Measurements from ENCODE around the gene SRPK2. TPM values are rescaled to one million over a fixed set of nuclear protein-coding genes. Genes with fewer than 3 reads are reported as not detected.

Gene SRPK2
- polyA plus RNA-seq, 4 donors, result 50.4 to 52.5 (median 51.7) TPM

GRCh38 chr7:105229641-105230040 is 159.1 kb downstream of the SRPK2 start:
- no peak for DNase-seq (ENCODE audit: low read depth in 4 of 4, low spot score in 2 of 4)

- no peak for DNase-seq (ENCODE audit: low read depth in 4 of 4, low spot score in 2 of 4)
Measured at GRCh38 chr7:105228555-105228954, 160.2 kb downstream of the SRPK2 start.

DNA sequence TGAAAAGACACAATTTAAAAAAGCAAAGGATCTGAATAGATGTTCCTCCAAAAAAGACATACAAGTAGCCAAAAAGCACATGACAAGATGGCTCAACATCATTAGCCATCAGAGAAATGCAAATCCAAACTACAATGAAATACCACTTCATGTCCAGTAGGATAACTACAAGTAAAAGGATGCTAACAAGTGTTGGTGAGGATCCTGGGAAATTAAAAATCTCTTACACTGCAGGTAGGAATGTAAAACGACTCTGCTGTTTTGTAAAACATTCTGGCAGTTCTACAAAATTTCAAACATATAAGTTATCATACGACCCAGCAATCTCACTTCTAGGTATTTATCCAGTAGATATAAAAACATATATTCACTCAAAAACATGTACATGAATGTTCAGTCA is 161.3 kb downstream of the SRPK2 start:
- no peak for DNase-seq (ENCODE audit: low read depth in 4 of 4, low spot score in 2 of 4)

DNA sequence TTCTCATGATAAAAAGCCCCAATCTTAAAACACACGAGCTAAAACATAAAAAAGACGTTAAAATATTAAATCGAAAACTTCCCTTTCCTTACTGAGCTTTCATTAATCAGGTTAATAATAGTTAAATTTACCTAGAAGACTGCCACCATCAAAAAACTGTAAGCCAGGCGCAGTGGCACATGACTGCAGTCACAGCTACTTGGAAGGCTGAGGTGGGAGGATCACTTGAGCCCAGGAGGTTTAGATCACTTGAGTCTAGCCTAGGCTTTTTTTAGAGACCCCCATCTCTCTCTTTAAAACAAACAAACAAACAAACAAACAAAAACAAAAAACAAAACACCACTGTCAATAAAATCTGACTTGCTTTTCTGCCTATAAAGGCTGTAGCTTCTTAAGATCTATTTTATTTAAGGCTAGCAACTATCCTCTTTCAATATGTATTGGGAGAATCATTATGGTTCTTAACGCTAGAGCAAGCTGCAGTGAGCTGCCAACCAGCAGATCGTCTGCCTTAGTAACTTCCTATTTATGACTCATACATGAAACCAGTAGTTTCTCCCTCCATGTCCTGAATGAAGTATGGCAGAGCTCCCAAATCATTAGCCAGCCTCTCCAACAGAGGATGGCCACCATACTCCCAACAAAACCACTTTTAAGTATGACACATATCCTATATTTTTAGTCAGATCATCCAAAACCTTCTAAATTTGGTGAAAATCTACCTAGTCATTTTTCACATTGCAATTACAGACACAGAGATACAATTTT is 163.7 kb downstream of the SRPK2 start:
- no peak for DNase-seq (ENCODE audit: low read depth in 4 of 4, low spot score in 2 of 4)

GRCh38 chr7:105222953-105223352 is 165.8 kb downstream of the SRPK2 start:
- DNase-seq (ENCODE audit: low read depth in 4 of 4, low spot score in 2 of 4), result no peak

- DNase-seq (ENCODE audit: low read depth in 4 of 4, low spot score in 2 of 4), result no peak
Measured at GRCh38 chr7:105219771-105220160, 169.0 kb downstream of the SRPK2 start.

DNA sequence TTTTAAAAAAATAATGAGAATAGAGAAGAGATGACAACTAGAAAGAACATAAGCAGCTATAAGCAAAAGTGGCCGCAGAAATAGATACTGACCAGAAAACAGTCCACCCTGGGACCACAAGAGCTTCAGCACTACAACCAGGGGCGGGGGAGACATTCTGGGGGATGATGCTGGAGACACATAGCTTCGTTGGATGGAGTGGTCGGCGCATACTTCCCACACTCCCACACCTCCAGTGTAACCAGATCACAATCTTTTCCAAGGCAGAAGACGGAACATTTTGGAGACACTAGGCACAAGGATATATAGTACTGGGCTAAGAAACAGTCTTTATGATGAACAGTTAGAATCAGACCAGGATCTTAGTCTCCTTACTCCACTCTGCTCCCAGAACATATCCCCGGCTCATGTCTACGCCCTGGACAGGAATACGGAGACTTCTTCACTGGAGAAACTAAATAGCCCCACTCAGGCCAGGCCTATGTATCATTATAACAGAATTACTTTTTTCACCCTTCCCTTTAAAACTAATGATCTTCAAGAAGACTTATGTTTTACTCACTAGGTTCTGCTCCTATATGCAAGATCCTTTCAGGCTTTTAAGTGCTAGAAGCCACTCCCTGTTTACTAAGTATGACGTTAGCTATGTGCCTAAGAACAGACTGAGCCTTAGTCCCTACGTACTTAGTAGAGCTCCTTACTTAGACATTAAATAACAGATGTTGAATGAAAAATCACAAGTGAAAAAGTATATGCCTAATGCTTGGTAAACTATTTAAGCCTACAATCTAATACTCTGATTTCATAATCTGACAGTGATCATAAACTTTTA is 169.6 kb downstream of the SRPK2 start:
- no peak for DNase-seq (ENCODE audit: low read depth in 4 of 4, low spot score in 2 of 4)

DNA sequence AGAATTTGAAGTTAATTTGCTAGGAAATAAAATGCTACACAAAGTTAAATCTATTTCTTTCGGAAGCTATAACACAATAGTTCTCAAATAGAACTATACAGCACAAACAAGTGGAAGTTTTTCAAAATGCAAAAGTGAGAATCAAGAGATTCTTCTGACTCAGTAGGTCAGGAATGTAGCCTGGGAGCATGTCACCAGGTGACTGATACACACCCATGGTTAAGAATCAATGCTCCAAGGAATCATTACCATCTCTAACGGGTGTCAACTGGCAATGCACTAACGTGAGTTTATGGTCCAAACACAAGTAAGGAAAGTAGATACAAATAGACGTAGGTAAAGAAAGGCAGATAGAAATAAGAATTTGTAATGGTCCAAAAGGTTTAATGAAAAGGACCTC is 170.5 kb downstream of the SRPK2 start:
- no peak for DNase-seq (ENCODE audit: low read depth in 4 of 4, low spot score in 2 of 4)

- no peak for DNase-seq (ENCODE audit: low read depth in 4 of 4, low spot score in 2 of 4)
Measured at GRCh38 chr7:105216786-105217185, 171.9 kb downstream of the SRPK2 start.

GRCh38 chr7:105215821-105216220 is 172.9 kb downstream of the SRPK2 start:
- DNase-seq (ENCODE audit: low read depth in 4 of 4, low spot score in 2 of 4), result no peak

DNA sequence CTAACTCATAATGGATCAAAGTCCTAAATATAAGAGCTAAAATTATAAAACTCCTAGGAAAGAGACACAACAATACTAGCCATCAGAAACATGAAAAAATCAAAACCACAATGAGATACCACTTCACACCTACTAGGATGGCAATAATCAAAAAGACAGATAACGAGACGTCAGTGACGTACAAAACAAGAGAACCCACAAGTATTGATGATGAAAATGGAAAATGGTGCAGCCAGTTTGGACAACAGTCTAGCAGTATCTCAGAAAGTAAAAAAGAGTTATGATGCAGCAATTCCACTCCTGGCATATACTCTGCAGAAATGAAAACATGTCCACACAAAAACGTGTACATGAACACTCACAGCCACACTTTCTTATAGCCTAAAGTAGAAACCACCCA is 173.5 kb downstream of the SRPK2 start:
- DNase-seq (ENCODE audit: low read depth in 4 of 4, low spot score in 2 of 4), result no peak

- no peak for DNase-seq (ENCODE audit: low read depth in 4 of 4, low spot score in 2 of 4)
Measured at GRCh38 chr7:105213611-105214010, 175.1 kb downstream of the SRPK2 start.

GRCh38 chr7:105212212-105212611 is 176.5 kb downstream of the SRPK2 start:
- DNase-seq (ENCODE audit: low read depth in 4 of 4, low spot score in 2 of 4), result no peak

DNA sequence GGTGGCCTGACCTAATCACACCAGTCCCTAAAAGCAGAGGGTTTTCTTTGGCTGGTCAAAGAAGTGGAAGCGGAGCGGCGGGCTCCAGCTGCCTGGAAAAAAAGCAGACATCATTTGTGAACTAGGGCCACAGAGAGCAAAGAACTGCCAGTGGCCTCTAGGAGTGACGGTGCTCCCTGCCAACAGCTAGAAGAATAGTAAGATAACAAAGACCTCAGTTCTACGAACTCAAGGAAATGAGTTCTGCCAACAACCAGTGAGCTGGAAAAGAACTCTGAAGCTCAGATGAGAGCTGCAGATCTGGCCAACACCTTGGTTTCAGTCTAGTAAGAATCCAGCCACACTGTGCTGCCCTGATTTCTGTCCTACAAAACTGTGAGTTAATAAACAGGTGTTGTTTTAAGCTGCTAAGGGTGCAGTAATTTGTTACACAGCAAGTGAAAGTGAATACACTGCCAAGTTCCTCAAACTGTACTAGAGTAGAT is 178.0 kb downstream of the SRPK2 start:
- DNase-seq (ENCODE audit: low read depth in 4 of 4, low spot score in 2 of 4), result no peak

DNA sequence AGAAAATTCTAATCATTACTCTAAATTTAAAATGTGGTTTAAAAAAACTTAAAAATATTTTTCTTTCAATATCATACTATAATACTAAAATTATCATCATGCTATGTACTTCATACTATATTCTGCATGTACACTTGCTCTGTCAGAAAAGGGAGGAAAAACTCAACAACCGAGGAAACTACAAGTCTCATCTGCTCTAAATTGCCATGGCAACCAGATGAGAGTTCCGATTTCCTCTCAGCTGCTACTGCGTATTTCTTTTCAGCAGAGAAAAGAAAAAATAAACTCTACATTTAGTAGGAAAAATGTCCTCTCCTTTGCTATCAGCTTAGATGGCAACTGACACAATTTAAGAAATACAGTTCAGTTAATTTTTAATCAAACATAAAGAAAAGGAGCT is 178.9 kb downstream of the SRPK2 start:
- no peak for DNase-seq (ENCODE audit: low read depth in 4 of 4, low spot score in 2 of 4)

GRCh38 chr7:105209433-105209832 is 179.3 kb downstream of the SRPK2 start:
- DNase-seq (ENCODE audit: low read depth in 4 of 4, low spot score in 2 of 4), result no peak

GRCh38 chr7:105206985-105207384 is 181.7 kb downstream of the SRPK2 start:
- DNase-seq (ENCODE audit: low read depth in 4 of 4, low spot score in 2 of 4), result no peak

DNA sequence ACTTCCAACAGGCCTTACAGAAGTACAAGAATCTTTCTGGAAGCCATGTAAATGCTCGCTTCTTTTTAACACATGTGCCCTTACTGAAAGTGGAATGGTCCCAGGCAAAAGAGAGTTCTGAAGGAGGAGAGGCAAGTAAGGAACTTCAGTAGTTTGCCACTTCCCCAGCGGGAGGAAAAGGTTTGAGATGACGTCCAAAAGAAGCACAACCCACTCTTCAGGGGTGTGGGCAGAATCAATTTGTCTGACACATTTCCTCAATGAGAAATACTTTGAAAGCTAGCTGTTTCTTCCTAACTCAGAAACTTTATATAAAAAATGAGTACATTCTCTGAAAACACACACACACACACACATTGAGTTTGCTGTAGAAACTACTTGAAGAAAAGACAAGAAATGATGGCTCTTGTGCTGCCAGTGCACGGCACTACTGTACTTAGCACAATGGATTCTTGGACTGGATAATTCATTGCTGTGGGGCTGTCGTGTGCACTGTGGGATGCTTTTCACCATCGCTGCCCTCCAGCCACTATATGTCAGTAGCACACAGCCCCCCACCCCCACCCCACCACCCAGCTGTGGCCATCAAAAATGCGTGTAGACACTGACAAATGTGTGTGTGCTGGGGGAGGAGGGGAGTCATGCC is 183.0 kb downstream of the SRPK2 start:
- no peak for DNase-seq (ENCODE audit: low read depth in 4 of 4, low spot score in 2 of 4)

GRCh38 chr7:105204953-105205352 is 183.8 kb downstream of the SRPK2 start:
- DNase-seq (ENCODE audit: low read depth in 4 of 4, low spot score in 2 of 4), result no peak

DNA sequence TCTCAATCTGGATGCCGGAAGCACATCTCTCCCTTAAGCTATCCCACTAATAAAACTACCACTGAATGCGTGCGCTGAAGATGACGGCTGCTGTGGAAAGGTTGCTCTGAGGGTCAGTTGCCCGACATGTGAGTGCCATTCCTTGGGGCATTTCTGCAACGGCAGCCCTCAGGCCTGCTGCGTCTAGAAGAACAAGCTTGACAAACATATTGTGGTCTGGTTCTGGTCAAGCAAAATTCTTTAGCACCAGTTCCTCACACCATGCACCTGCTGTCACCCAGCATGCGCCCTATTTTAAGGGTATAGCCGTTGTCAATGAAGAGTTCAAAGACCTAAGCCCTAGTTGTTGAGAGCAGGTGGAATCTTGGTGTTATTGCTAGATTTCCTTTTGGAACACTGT is 184.2 kb downstream of the SRPK2 start:
- no peak for DNase-seq (ENCODE audit: low read depth in 4 of 4, low spot score in 2 of 4)

DNA sequence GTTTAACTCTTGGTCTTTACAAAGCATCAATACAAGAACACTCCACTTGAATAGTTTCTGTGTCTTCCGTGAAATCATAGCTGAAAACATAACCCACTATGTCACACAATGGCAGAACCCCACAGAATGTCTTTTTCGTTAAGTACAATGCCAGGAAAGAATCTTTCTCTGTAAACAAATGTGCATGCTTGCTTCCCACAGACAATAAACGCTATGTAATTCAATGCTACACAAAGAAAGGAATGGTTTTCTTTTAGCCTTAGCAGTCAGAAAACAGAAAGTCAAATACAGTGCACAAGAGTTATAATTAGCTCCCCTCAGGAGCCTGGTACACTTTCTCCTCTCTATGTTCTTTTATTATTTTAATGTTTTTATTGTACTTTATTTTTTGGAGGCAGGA is 186.1 kb downstream of the SRPK2 start:
- no peak for DNase-seq (ENCODE audit: low read depth in 4 of 4, low spot score in 2 of 4)
